GM12801 (cell line): ENCODE data around the gene MSI2.

Source experiments
- TF ChIP-seq, protein P1 (sequence below): IDR thresholded peaks from one replicate; pipeline ENCODE4 v1.5.1; 2011; ENCODE audit warnings: control low read depth; ENCODE audit not compliant: insufficient read length; ENCODE audit errors: extremely low read depth

The MSI2 gene

DNA sequence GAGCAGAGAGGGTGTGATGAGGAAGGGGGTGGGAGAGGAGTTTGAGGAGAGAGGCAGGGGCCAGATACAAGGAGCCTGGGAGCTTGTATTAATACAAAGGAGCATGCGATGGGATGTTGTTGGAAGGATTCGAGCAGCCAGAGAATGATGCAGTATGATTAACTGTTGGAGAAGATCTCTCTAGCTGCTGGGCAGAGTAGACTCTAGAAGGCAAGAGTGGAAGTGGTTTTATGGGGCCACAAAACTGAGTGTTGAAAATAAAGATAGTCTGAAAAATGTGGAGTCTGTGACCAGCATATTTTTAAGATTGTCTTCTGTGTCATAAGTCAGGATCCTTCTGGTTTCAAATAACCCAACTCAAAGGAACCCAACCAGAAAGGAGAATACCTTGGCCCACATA, 98.3 kb downstream of the MSI2 start:
- TF ChIP-seq, protein P1, sequence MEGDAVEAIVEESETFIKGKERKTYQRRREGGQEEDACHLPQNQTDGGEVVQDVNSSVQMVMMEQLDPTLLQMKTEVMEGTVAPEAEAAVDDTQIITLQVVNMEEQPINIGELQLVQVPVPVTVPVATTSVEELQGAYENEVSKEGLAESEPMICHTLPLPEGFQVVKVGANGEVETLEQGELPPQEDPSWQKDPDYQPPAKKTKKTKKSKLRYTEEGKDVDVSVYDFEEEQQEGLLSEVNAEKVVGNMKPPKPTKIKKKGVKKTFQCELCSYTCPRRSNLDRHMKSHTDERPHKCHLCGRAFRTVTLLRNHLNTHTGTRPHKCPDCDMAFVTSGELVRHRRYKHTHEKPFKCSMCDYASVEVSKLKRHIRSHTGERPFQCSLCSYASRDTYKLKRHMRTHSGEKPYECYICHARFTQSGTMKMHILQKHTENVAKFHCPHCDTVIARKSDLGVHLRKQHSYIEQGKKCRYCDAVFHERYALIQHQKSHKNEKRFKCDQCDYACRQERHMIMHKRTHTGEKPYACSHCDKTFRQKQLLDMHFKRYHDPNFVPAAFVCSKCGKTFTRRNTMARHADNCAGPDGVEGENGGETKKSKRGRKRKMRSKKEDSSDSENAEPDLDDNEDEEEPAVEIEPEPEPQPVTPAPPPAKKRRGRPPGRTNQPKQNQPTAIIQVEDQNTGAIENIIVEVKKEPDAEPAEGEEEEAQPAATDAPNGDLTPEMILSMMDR: no peak

DNA sequence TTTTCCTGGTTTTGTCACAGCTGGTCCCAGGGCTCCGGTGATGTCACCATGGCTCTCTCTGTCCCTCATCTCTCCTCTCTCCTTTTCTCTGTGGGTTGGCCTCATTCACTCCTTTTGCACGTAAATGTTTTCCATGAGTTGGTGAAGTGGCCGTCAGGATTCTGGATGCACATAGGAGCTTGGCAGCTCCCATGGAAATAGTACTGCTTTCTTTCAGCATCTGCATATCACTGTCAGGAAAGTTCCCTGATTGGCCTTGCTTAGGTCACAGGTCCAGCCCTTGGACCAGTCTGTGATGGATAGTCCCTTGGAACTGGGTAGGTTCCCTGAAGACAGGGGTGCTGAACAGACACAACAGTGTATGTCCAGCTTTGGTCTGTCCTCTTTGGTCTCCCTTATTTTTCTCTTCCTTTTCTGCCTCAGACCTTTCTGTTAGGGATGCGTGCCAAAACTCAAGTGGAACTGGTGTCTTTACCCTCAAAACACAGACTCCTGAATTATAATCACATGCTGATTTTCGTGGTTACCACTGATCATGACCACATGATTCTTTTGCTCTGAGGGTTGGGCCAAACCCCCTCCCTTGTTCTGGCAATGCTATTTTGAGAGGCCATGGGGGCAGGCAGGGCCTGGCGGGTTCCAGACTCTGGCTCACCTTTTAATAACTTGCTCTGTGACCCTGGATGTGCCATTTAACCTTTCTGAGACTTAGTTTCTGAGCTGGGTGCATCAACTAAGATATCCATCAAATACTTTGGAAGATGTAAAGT, 99.0 kb downstream of the MSI2 start:
- TF ChIP-seq, protein P1: no peak

DNA sequence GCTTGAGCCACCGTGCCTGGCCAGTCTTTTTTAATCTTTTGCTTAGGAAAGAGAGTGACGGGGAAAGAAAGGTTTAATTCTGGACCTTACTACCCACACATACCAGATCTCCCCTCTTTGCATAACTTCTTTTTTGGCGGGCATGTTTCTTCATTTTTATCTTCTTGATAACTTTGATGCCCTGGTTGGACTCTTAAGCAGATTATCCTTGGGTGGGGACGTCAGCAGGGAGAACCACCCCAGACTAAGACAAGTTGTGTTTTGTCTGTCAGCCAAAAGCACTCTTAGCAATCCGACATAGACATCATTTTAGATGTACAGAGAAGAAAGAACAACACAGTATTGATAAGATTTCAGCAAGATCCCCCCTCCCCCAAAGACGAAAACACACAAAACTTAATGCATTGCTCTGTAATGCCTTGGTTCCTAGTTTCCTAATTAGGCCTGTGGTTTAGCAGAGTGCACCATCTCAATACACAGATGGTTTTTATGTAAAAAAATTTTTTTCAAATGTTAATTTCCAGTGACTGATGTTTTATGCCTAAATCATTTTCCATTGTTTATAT, 99.9 kb downstream of the MSI2 start:
- TF ChIP-seq, protein P1: no peak

DNA sequence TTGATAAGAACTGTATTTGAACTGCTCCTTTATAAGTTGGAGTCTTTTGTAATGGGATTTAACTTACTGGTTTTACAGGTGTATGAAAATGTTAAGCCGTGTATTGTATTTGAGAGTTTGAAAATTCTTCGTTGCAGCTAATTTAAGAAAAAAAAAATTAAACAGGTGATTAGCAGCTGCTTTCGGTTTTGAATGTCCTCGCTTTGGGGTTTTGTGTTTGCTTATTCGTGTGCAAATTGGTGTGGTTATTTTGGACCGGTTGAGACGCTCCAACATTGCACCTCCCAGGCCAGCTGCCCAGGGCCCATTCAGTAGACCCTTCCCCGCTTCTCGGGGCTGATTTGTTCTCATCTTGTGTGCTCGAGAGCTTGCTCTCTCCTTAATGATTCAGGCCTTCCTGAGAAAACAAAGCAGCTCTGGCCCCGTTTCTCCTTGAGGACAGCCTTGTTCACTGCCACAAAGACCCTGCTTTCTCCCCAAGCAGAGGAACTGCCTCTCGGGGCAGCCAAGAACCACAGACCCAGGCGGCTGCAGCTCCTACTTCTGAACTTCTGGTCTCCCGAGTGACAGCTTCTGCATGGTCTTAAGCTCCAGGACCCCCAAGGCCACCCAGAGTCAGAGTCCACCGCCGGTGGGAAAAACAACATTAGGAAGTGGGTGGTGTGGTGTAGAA, 100.5 kb downstream of the MSI2 start:
- TF ChIP-seq, protein P1: no peak

DNA sequence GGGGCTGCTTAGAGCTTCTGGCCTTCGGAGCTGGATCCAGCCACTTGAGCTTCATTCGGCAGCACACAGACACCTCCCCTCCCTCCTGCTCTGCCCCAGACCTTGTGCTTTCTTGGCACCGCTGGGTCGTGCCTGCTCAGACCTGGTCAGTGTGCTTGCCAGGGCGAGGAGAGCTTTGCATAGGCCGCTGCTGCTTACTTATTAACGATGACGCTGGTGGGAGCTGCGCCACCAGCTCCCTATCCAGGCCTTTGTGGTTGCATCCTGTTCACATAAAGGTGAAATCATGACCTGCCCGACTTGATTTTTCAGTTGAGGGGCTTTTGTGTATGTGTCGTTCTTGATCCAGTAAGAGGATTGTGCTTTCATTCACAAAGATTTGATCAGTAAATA, 101.1 kb downstream of the MSI2 start:
- TF ChIP-seq, protein P1: no peak

DNA sequence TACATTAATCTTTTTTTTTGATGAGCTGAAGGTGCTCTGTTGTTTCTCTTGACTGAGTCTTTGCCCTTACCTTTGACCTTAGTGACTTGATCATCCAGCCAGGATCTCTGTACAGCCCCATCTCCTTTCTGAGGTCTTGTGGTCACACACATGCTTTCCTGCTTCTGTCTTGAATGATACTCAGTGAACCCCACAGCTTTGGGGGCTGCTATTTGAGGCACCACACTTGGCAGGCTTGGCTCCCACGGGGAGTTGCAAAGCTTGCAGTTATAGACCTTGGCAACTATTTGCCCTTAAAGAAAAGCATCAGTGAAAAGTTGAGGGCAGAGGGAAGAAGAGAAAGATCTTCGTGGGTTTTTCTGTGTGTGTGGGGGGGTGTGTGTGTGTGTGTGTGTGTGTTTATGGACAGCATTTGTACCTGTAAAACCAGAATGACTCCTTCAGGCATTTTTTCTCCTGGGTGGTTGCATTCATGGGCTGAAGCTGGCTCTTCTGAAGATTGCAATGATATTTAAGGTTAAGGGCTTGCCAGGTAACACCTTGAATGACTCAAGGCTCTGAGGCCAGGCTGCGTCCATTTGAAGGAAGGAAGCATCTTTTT, 101.6 kb downstream of the MSI2 start:
- TF ChIP-seq, protein P1: no peak

DNA sequence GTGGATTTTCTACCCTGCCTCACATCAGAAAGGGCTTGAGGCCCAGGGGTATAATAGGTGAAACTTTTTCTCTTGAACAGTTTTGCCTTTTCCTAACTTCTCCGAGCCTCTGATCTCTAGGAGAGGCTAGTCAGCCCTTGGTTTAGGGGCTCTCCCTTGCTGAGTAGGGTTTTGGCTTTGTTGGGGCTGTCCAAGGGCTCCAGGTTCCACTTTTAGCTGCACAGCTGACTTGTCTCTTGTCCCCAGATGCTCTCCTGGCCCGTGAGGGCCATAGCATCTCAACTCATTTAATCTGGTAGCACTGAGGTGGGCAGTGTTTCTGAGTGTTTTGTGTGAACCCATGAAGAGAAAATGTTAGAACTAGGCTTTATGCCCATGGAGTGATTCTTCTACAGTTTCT, 103.9 kb downstream of the MSI2 start:
- TF ChIP-seq, protein P1: no peak
